Thoracic aorta (tissue), 2 donors: ENCODE data around the gene MAML3. TPM values are rescaled to one million over a fixed set of nuclear protein-coding genes. Genes with fewer than 3 reads are reported as not detected.

Experiments
- ATAC-seq: fragments of 150-250 bp; one replicate; pipeline ENCODE4 v1.8.0; 2017; ENCODE audit warnings: low read depth; ENCODE audit not compliant: insufficient number of reproducible peaks, low FRiP score
- DNase-seq: peaks from one replicate; pipeline ENCODE4 v3.0.0-alpha.2; 2020; ENCODE audit warnings: low spot score
- H3K27ac ChIP-seq, 2 donors: fragments of 200-600 bp; sonication (generic); 1 replicate in 1 of 2; 2 replicates in 1 of 2; pipeline ENCODE4 v1.5.1; 2016; ENCODE audit warnings: mild to moderate bottlenecking in 2 of 2, moderate library complexity in 2 of 2
- H3K27me3 ChIP-seq: fragments of 200-600 bp; sonication (generic); replicated peaks from 2 replicates; pipeline ENCODE4 v1.6.0; 2016; ENCODE audit warnings: mild to moderate bottlenecking; ENCODE audit not compliant: insufficient read depth
- H3K36me3 ChIP-seq: fragments of 200-600 bp; sonication (generic); one replicate; pipeline ENCODE4 v1.5.1; 2016
- H3K4me1 ChIP-seq, 2 donors: fragments of 200-600 bp; sonication (generic); 1 replicate in 1 of 2; 2 replicates in 1 of 2; pipeline versions ENCODE4 v1.5.1 to v1.6.0; 2016; ENCODE audit warnings: low read depth in 2 of 2, mild to moderate bottlenecking in 1 of 2; ENCODE audit not compliant: control insufficient read depth in 1 of 2
- H3K4me3 ChIP-seq: fragments of 200-600 bp; sonication (generic); 2 replicates; pipeline ENCODE4 v1.5.1; 2016; ENCODE audit warnings: mild to moderate bottlenecking
- H3K9me3 ChIP-seq: fragments of 200-600 bp; sonication (generic); 2 replicates; pipeline ENCODE4 v1.5.1; 2016
- total RNA-seq, 2 donors: library from RNA; depleted of rRNA; stranded (reverse); fragments of >200 nt; gene quantifications; one replicate each; pipeline versions ENCODE4 v1.1.0 to v1.2.3, GENCODE V29; 2016
- TF ChIP-seq, protein P1 (sequence below): fragments of 200-600 bp; sonication (generic); IDR thresholded peaks from one replicate; pipeline ENCODE4 v1.5.1; 2019; ENCODE audit warnings: antibody characterized with exemption

Gene MAML3
- total RNA-seq, 2 donors from 2014 or later, result 7.3 to 14.1 TPM

DNA sequence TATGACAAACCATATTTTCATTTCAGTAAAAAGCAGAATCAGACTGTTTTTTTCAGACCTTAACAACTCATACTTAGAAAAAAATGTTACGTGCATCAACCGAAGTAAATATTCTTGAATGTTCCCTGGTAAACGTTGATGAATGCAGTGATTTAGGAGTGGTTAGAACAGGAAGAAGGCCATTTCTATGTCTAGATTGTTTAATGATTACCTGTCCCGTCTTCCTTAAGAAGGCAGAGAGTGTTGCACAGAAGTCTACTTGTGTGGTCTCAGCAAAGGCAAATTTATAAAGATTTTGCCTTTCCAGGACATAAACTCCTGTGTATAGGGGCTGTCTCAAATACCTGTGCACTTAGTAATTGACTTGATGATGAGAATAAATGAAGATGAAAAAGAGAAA, 353.9 kb downstream of the MAML3 start:
- TF ChIP-seq, protein P1, sequence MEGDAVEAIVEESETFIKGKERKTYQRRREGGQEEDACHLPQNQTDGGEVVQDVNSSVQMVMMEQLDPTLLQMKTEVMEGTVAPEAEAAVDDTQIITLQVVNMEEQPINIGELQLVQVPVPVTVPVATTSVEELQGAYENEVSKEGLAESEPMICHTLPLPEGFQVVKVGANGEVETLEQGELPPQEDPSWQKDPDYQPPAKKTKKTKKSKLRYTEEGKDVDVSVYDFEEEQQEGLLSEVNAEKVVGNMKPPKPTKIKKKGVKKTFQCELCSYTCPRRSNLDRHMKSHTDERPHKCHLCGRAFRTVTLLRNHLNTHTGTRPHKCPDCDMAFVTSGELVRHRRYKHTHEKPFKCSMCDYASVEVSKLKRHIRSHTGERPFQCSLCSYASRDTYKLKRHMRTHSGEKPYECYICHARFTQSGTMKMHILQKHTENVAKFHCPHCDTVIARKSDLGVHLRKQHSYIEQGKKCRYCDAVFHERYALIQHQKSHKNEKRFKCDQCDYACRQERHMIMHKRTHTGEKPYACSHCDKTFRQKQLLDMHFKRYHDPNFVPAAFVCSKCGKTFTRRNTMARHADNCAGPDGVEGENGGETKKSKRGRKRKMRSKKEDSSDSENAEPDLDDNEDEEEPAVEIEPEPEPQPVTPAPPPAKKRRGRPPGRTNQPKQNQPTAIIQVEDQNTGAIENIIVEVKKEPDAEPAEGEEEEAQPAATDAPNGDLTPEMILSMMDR, result no peak
- no peak for DNase-seq
- no peaks in the 10 kb centered on the region for H3K9me3 ChIP-seq
- ATAC-seq, result no peak
- H3K27me3 ChIP-seq, result no peaks in the 10 kb centered on the region
- peaks cover 8 to 10% of the 10 kb centered on the region in 2 donors for H3K4me1 ChIP-seq
- H3K36me3 ChIP-seq, result no peaks in the 10 kb centered on the region
- no peak overlapping the region for H3K4me3 ChIP-seq
- no peak overlapping the region for H3K27ac ChIP-seq

DNA sequence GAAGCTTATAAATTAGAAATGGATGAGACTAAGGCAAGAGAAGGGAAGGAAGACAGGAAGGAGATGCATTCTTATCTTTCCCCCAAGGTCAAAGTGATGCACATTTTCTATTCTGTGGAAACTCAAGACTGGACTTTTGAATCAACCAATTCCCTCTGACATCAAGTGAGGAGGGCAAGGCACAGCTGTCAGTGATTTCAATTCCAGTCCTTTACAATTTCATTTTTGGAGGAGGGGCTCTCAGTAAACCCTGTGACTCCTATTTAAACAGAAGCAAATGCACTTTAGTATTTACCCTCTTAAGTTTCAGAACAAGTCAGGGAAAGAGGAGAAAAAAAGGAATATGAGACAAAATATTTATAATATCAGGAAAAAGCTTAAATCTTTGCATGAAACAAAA, 354.4 kb downstream of the MAML3 start:
- Histone ChIP-seq H3K27ac (no peak overlapping the region), H3K27me3 (no peaks in the 10 kb centered on the region), H3K36me3 (no peaks in the 10 kb centered on the region), H3K4me3 (no peak overlapping the region), H3K4me1 (peaks cover 8 to 14% of the 10 kb centered on the region in 2 donors), H3K9me3 (no peaks in the 10 kb centered on the region)
- DNase-seq (no peak), ATAC-seq (no peak)
- TF ChIP-seq, protein P1, result no peak

- TF ChIP-seq, protein P1, result no peak
- H3K9me3 ChIP-seq, result no peaks in the 10 kb centered on the region
- ATAC-seq, result no peak
- H3K27ac ChIP-seq, result no peak overlapping the region
- no peaks in the 10 kb centered on the region for H3K27me3 ChIP-seq
- no peak for DNase-seq
- H3K36me3 ChIP-seq, result no peaks in the 10 kb centered on the region
- H3K4me3 ChIP-seq, result no peak overlapping the region
- H3K4me1 ChIP-seq, result peaks cover 8 to 17% of the 10 kb centered on the region in 2 donors
These were observed 355.5 kb downstream of the MAML3 start for GRCh38 chr4:139798456-139798855.

DNA sequence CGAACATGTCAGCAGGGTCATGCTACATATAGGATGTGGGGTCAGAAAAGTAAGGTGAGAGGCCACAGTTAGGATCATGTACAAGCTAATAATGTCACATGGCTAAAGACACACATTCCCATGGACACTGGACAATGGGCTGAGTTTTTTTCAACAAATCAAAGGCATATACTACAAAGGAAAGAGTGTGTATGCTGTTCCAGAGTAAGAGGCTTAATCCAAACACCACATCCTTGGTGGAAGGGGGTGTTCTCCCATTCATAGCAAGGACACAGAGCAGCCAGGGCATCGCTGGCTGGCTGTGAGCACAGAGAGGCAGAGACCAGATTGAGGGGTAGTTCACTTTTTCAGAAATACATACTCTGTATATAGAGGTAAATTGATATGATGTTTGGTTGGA, 356.7 kb downstream of the MAML3 start:
- Histone ChIP-seq H3K36me3 (no peaks in the 10 kb centered on the region), H3K4me1 (peaks cover 8 to 17% of the 10 kb centered on the region in 2 donors), H3K27me3 (no peaks in the 10 kb centered on the region), H3K9me3 (no peaks in the 10 kb centered on the region), H3K27ac (no peak overlapping the region), H3K4me3 (no peak overlapping the region)
- TF ChIP-seq, protein P1, result no peak
- ATAC-seq, result no peak
- no peak for DNase-seq

DNA sequence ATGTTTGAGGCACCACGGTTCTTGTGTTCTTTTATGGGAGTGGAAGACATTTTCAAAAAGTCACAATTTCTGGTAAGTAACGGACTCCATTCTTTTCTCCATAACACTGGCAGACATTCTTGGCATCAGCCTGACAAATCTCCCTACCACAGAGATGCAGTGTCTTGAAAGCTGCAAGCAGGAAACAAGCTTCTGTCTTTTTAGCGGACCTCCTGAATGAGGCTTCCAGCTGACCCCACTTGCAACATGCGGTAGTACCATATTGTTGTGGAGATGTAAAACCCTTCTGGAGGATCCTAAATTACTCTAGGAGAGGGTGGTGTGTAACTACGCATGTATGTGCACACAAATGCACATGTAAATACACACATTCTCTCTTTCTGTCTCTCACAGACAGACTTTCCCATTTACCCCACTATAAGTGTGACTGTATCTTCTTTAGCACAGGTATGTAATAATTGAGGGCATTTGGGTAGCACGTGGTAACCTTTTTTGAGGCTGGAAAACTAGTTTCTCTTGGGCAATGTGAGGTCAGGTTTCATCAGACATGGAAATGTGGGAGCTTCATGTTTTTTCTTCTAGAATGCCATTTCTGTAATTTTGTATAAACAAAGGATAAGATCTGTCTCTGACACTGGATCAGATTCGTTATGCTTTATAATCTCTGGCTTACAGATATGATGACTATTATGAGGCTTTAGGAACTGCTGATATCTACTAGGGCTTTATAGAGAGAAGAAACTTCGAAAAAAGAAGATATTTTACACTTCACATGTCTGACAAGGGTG, 358.3 kb downstream of the MAML3 start:
- no peaks in the 10 kb centered on the region for H3K27me3 ChIP-seq
- H3K9me3 ChIP-seq, result no peaks in the 10 kb centered on the region
- TF ChIP-seq, protein P1, result no peak
- peaks cover 8 to 17% of the 10 kb centered on the region in 2 donors for H3K4me1 ChIP-seq
- H3K4me3 ChIP-seq, result no peak overlapping the region
- no peaks in the 10 kb centered on the region for H3K36me3 ChIP-seq
- ATAC-seq (no peak), DNase-seq (no peak)
- H3K27ac ChIP-seq, result no peak overlapping the region
